HCT116 (cell line): ENCODE results near the gene HFE. TPM values are rescaled to one million over a fixed set of nuclear protein-coding genes. Genes with fewer than 3 reads are reported as not detected.
"Not testable (repeated sequence)": the region's sequence is repeated elsewhere in the genome, so short reads cannot be mapped to it uniquely, and the experiment has no call there.

Experiments used
- ATAC-seq: fragments of 200-7000 bp; cut with Tn5 transposase; 2 replicates; pipeline ENCODE4 v1.9.1; 2020; ENCODE audit warnings: mild to moderate bottlenecking, moderate library complexity
- BruUV-seq: library from RNA; stranded (reverse); fragments of 400-500 nt; replicated peaks from 2 replicates; lab custom pipeline; 2021; lab: Mats Ljungman, UMichigan
- CTCF ChIA-PET: fragments of 300-600 bp; sonication (Branson Sonifier 250); formaldehyde crosslinking; loops from one replicate; lab custom pipeline; 2021; ENCODE audit warnings: antibody characterized with exemption; lab: Charles Lee
- POLR2A ChIA-PET: fragments of 300-600, 350-600 bp; sonication (Branson Sonifier 250); formaldehyde crosslinking; loops from one replicate; lab custom pipeline; 2021; ENCODE audit warnings: antibody characterized with exemption; lab: Charles Lee
- RAD21 ChIA-PET, 2 experiments: fragments of 300-600 bp; sonication (Branson Sonifier 250); formaldehyde crosslinking; loops; one replicate each; lab custom pipeline; 2023; ENCODE audit warnings: low total read pairs in 2 of 2; ENCODE audit not compliant: uncharacterized antibody in 2 of 2, unreplicated experiment in 2 of 2, low non-redundant PET in 1 of 2; lab: Charles Lee
- DNase-seq: peaks from one replicate; pipeline ENCODE4 v3.0.0-alpha.2; 2010; ENCODE audit warnings: low read depth, low spot score
- H2AFZ ChIP-seq: fragments of 200-600 bp; shearing (Covaris generic), sonication (generic); 2 replicates; pipeline ENCODE4 v1.6.1; 2017; ENCODE audit warnings: low read depth, mixed run types, mixed read lengths, antibody characterized with exemption, low read length; ENCODE audit not compliant: poor library complexity, severe bottlenecking
- H3K27ac ChIP-seq: 2 replicates; pipeline ENCODE4 v1.5.1; 2012; ENCODE audit warnings: low read depth, low read length
- H3K27me3 ChIP-seq: fragments of 200-600 bp; sonication (generic); 2 replicates; pipeline ENCODE4 v1.6.1; 2016; ENCODE audit warnings: mixed run types, low read length, mixed read lengths; ENCODE audit not compliant: insufficient read depth
- H3K36me3 ChIP-seq, 2 experiments: fragments of 200-500 bp in 1 of 2; fragments of 200-600 bp in 1 of 2; sonication (Bioruptor generic) in 1 of 2; sonication (generic) in 1 of 2; 2 replicates each; pipeline versions ENCODE4 v1.5.1 to v1.6.1; 2014 to 2016; ENCODE audit warnings: low read length in 2 of 2, inconsistent platforms in 1 of 2, mixed read lengths in 1 of 2, mixed run types in 1 of 2; ENCODE audit not compliant: insufficient read depth in 2 of 2, control insufficient read depth in 1 of 2
- H3K4me1 ChIP-seq, 2 experiments: fragments of 200-600 bp in 1 of 2; sonication (generic) in 1 of 2; 2 replicates each; pipeline versions ENCODE4 v1.5.1 to v1.6.1; 2012 to 2017; ENCODE audit warnings: low read length in 2 of 2, inconsistent platforms in 1 of 2, mild to moderate bottlenecking in 1 of 2, mixed read lengths in 1 of 2, mixed run types in 1 of 2, moderate library complexity in 1 of 2; ENCODE audit not compliant: insufficient read depth in 2 of 2, control insufficient read depth in 1 of 2
- H3K4me2 ChIP-seq: fragments of 200-600 bp; sonication (generic); 2 replicates; pipeline ENCODE4 v1.6.1; 2017; ENCODE audit warnings: mixed run types, low read length, mixed read lengths
- H3K4me3 ChIP-seq, 2 experiments: fragments of 200-600 bp in 1 of 2; sonication (generic) in 1 of 2; replicated peaks in 1 of 2; 2 replicates each; pipeline ENCODE4 v1.5.1; 2011 to 2016; ENCODE audit warnings: low read length in 2 of 2, control low read depth in 1 of 2, low read depth in 1 of 2, mild to moderate bottlenecking in 1 of 2, mixed read lengths in 1 of 2, mixed run types in 1 of 2
- H3K79me2 ChIP-seq: fragments of 200-600 bp; sonication (generic); 2 replicates; pipeline ENCODE4 v1.6.1; 2017; ENCODE audit warnings: mild to moderate bottlenecking, mixed run types, low read length, moderate library complexity, mixed read lengths; ENCODE audit not compliant: insufficient read depth
- H3K9ac ChIP-seq: fragments of 200-600 bp; sonication (generic); 2 replicates; pipeline ENCODE4 v1.6.1; 2016; ENCODE audit warnings: low read length, mixed read lengths
- H3K9me2 ChIP-seq: fragments of 200-600 bp; sonication (generic), shearing (Covaris generic); 2 replicates; pipeline ENCODE4 v1.6.1; 2017; ENCODE audit warnings: mixed run types, mild to moderate bottlenecking, moderate library complexity; ENCODE audit not compliant: insufficient read depth
- H3K9me3 ChIP-seq, 2 experiments: fragments of 200-500 bp in 1 of 2; fragments of 200-600 bp in 1 of 2; sonication (Bioruptor generic) in 1 of 2; sonication (generic) in 1 of 2; 2 replicates each; pipeline ENCODE4 v1.6.1; 2014 to 2017; ENCODE audit warnings: low read length in 2 of 2, mixed read lengths in 2 of 2, inconsistent platforms in 1 of 2, low read depth in 1 of 2, mild to moderate bottlenecking in 1 of 2, mixed run types in 1 of 2, moderate library complexity in 1 of 2; ENCODE audit not compliant: control insufficient read depth in 1 of 2, insufficient read depth in 1 of 2
- H4K20me1 ChIP-seq: fragments of 200-600 bp; sonication (generic), shearing (Covaris generic); 2 replicates; pipeline ENCODE4 v1.6.1; 2017; ENCODE audit warnings: mixed run types, mild to moderate bottlenecking, moderate library complexity; ENCODE audit not compliant: insufficient read depth
- EGR1 ChIP-seq: IDR thresholded peaks from 2 replicates; pipeline ENCODE4 v1.6.1; 2012; ENCODE audit warnings: low read depth
- EZH2 ChIP-seq: fragments of 200-600 bp; sonication (generic); IDR thresholded peaks from 2 replicates; pipeline ENCODE4 v1.6.1; 2017; ENCODE audit warnings: antibody characterized with exemption, mixed run types
- EZH2phosphoT487 ChIP-seq: fragments of 200-600 bp; IDR thresholded peaks from 2 replicates; pipeline ENCODE4 v1.6.1; 2018; ENCODE audit warnings: antibody characterized with exemption, borderline replicate concordance
- FOSL1 ChIP-seq: IDR thresholded peaks from 2 replicates; pipeline ENCODE4 v1.6.1; 2012; ENCODE audit warnings: low read depth
- JUND ChIP-seq: IDR thresholded peaks from 2 replicates; pipeline ENCODE4 v1.6.1; 2012
- POLR2A ChIP-seq: IDR thresholded peaks from 2 replicates; pipeline ENCODE4 v1.7.0; 2011; ENCODE audit warnings: borderline replicate concordance; ENCODE audit not compliant: insufficient read depth, insufficient read length; ENCODE audit errors: extremely low read depth
- REST ChIP-seq: IDR thresholded peaks from 2 replicates; pipeline ENCODE4 v1.6.1; 2012; ENCODE audit warnings: low read depth
- TCF7L2 ChIP-seq: IDR thresholded peaks from 2 replicates; pipeline ENCODE4 v1.7.0; 2011; ENCODE audit warnings: borderline replicate concordance, inconsistent platforms; ENCODE audit not compliant: insufficient read depth, insufficient read length; ENCODE audit errors: extremely low read depth
- YY1 ChIP-seq: IDR thresholded peaks from 2 replicates; pipeline ENCODE4 v1.6.1; 2011; ENCODE audit warnings: low read length, low read depth, moderate library complexity, mild to moderate bottlenecking; ENCODE audit not compliant: insufficient replicate concordance; ENCODE audit errors: extremely low read depth
- ZNF274 ChIP-seq: fragments of 200-500 bp; sonication (Bioruptor generic); IDR thresholded peaks from 2 replicates; pipeline ENCODE4 v1.6.1; 2014; ENCODE audit warnings: mild to moderate bottlenecking, low read depth, low read length, inconsistent platforms
- intact Hi-C: fragments of 100-400 bp; cut with micrococcal nuclease; formaldehyde crosslinking; loops from 2 replicates; pipeline ENCODE4 v1.10.0; 2022
- total RNA-seq: library from RNA; stranded (reverse); gene quantifications from one replicate; pipeline ENCODE4 v1.2.1, GENCODE V29; 2021; ENCODE audit not compliant: unreplicated experiment
- TF ChIP-seq, protein P1 (sequence below): IDR thresholded peaks from 2 replicates; pipeline ENCODE4 v1.6.1; 2012

HFE gene
- total RNA-seq, 1 experiment from 2014 or later, result 9.8 TPM

- TF ChIP-seq REST (no peak), JUND (no peak), POLR2A (no peak)
Measured at GRCh38 chr6:26118999-26119398, 31.8 kb downstream of the HFE start (continued).

DNA sequence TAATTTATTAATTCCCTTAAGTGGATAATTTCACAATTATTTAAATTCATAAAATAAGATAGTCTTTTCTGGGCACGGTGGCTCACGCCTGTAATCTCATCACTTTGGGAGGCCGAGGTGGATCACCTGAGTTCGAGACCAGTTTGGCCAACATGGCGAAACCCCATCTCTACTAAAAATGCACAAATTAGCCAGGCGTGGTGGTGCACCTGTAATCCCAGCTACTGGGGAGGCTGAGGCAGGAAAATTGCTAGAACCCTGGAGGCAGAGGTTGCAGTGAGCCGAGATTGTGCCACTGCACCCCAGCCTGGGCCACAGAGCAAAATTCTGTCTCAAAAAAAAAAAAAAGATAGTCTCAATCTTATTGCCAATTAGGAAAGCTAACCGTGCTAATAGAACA, 32.9 kb downstream of the HFE start:
- H3K4me2 ChIP-seq, result peak overlapping the region; percentile 82
- H3K36me3 ChIP-seq, H3K9me3 ChIP-seq, RAD21 ChIA-PET, H4K20me1 ChIP-seq, intact Hi-C loops, BruUV-seq, CTCF ChIA-PET, H3K79me2 ChIP-seq, H3K27me3 ChIP-seq, DNase-seq, H2AFZ ChIP-seq, ATAC-seq, H3K9me2 ChIP-seq, H3K4me3 ChIP-seq: not testable (repeated sequence)
- peaks cover 42 to 51% of the 10 kb centered on the region in 2 experiments for H3K4me1 ChIP-seq
- POLR2A ChIA-PET, result interaction anchor here (1.1 to 3.2 kb wide), 4 partner anchors 16 to 88 kb away, joined by 4 to 33 read pairs (median 16); a partner anchor contains a TSS
- H3K9ac ChIP-seq, result peak overlapping the region; percentile 94
- H3K27ac ChIP-seq, result peak overlapping the region; percentile 99

DNA sequence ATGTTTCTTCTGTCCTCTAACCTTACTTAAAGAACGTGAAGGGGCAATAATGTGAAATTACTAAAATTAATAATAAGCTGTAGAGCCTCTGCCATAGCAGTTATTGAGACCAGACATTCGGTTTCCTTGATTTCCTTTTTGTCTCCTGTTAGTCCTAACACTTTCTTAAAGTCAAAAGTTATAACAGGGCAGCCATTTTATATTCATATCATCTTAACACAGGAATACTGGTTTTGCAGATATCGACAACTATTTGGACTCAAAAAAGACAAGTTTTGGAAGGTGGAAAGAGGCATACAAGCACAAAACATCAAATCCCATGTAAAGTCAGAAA, 33.5 kb downstream of the HFE start:
- ChIA-PET POLR2A (interaction anchor here (2.8 to 3.2 kb wide), 2 partner anchors 17 to 89 kb away, joined by 13 to 20 read pairs; a partner anchor contains a TSS), CTCF (no interaction called here), RAD21 (no interaction called here)
- Histone ChIP-seq H3K79me2 (peaks cover 16% of the 10 kb centered on the region), H3K4me2 (peak overlapping the region; percentile 82), H3K36me3 (no peaks in the 10 kb centered on the region; a peak in 1 of 4 replicates), H3K9me3 (no peaks in the 10 kb centered on the region), H3K9me2 (no peaks in the 10 kb centered on the region), H3K27ac (peak overlapping the region; percentile 99), H2AFZ (no peak overlapping the region), H3K4me1 (peaks cover 42 to 55% of the 10 kb centered on the region in 2 experiments), H3K27me3 (no peaks in the 10 kb centered on the region), H4K20me1 (no peaks in the 10 kb centered on the region), H3K9ac (peak overlapping the region; percentile 94), H3K4me3 (no peak overlapping the region)
- DNase-seq, result no peak
- ATAC-seq, result no peak
- intact Hi-C loops, result no loop called here
- no TSS peak for BruUV-seq
- TF ChIP-seq FOSL1 (no peak), ZNF274 (no peak), YY1 (no peak), EZH2phosphoT487 (no peak), EZH2 (no peak), REST (no peak), TCF7L2 (no peak), EGR1 (no peak), JUND (no peak)
- TF ChIP-seq, protein P1, sequence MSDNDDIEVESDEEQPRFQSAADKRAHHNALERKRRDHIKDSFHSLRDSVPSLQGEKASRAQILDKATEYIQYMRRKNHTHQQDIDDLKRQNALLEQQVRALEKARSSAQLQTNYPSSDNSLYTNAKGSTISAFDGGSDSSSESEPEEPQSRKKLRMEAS, result no peak
